ENCODE measurements around the gene RENBP.

- TF ChIP-seq CTCF (IDR thresholded peaks at IDR 0.05) = no peak
- no peak for TF ChIP-seq POLR2A (IDR thresholded peaks at IDR 0.05)
These were observed 23.2 kb upstream of the RENBP start for GRCh38 chrX:153967536-153968224.
